ENCODE data around the gene CCDC91.
A peak's percentile ranks its signal among the peaks of the same experiment; 100 is the strongest.

CCDC91 gene

DNA sequence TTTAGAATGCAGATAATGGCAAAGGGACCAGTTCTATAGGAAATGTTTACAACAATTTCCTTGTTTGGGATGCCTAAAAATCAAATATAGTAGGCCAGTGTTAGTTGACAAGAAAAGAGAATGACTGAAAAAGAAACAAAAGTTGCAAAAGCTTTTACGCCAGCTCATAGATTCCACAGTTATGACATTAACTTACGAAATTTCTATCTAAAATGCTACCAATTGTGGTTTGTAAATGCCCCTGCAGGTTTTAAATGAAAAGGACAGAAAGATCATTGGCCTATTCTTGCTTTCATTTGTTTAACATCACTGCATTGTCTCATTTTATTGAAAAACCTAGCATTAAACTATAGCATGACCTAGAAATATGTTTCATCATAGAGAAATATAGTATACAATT, 345.8 kb downstream of the CCDC91 start:
- Histone ChIP-seq H3K4me3 (replicated peaks; ENCODE audit: insufficient read depth, low read length) (no peak overlapping the region), H3K27ac (replicated peaks) (peak overlapping the region; percentile 14; the same call in 1 of the 2 replicates), H3K27me3 (ENCODE audit: insufficient read depth, poor library complexity, severe bottlenecking) (no peaks in the 10 kb centered on the region)
- peak; percentile 2 to 22 for DNase-seq (ENCODE audit: low read depth in 1 of 2, low spot score in 1 of 2)
- no peak for TF ChIP-seq SPI1 (IDR thresholded peaks at IDR 0.05; ENCODE audit: borderline replicate concordance, low read depth)
- TF ChIP-seq, protein P1, sequence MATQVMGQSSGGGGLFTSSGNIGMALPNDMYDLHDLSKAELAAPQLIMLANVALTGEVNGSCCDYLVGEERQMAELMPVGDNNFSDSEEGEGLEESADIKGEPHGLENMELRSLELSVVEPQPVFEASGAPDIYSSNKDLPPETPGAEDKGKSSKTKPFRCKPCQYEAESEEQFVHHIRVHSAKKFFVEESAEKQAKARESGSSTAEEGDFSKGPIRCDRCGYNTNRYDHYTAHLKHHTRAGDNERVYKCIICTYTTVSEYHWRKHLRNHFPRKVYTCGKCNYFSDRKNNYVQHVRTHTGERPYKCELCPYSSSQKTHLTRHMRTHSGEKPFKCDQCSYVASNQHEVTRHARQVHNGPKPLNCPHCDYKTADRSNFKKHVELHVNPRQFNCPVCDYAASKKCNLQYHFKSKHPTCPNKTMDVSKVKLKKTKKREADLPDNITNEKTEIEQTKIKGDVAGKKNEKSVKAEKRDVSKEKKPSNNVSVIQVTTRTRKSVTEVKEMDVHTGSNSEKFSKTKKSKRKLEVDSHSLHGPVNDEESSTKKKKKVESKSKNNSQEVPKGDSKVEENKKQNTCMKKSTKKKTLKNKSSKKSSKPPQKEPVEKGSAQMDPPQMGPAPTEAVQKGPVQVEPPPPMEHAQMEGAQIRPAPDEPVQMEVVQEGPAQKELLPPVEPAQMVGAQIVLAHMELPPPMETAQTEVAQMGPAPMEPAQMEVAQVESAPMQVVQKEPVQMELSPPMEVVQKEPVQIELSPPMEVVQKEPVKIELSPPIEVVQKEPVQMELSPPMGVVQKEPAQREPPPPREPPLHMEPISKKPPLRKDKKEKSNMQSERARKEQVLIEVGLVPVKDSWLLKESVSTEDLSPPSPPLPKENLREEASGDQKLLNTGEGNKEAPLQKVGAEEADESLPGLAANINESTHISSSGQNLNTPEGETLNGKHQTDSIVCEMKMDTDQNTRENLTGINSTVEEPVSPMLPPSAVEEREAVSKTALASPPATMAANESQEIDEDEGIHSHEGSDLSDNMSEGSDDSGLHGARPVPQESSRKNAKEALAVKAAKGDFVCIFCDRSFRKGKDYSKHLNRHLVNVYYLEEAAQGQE (IDR thresholded peaks at IDR 0.05; ENCODE audit: insufficient replicate concordance, low read depth), result no peak
- TF ChIP-seq GABPA (IDR thresholded peaks at IDR 0.05; ENCODE audit: low read depth), result no peak
- TF ChIP-seq, protein P2, sequence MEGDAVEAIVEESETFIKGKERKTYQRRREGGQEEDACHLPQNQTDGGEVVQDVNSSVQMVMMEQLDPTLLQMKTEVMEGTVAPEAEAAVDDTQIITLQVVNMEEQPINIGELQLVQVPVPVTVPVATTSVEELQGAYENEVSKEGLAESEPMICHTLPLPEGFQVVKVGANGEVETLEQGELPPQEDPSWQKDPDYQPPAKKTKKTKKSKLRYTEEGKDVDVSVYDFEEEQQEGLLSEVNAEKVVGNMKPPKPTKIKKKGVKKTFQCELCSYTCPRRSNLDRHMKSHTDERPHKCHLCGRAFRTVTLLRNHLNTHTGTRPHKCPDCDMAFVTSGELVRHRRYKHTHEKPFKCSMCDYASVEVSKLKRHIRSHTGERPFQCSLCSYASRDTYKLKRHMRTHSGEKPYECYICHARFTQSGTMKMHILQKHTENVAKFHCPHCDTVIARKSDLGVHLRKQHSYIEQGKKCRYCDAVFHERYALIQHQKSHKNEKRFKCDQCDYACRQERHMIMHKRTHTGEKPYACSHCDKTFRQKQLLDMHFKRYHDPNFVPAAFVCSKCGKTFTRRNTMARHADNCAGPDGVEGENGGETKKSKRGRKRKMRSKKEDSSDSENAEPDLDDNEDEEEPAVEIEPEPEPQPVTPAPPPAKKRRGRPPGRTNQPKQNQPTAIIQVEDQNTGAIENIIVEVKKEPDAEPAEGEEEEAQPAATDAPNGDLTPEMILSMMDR (IDR thresholded peaks at IDR 0.05; ENCODE audit: insufficient read depth, low read length), result no peak
- no peak for TF ChIP-seq POLR2AphosphoS5 (IDR thresholded peaks at IDR 0.05; ENCODE audit: low read depth)

DNA sequence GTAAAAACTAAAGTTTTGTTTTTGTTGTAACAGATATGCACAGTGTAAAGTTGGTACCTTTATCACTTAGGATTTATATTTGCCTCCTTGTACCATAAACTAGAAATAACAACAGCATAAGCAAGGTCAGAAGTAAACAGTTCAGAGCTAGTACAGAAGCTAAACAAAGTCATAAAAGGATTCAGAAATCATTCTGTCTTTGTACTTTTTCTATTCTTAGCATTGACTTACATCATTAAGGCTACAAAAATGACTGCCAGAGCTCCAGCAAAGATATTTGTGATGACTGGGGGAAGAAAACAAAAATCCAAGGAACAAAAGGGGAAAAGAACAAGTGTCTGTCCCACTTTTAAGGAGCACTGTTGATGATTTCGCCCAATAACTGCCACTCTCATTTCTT, 347.2 kb downstream of the CCDC91 start:
- DNase-seq (ENCODE audit: low read depth in 1 of 2, low spot score in 1 of 2), result no peak
- TF ChIP-seq, protein P1 (IDR thresholded peaks at IDR 0.05; ENCODE audit: insufficient replicate concordance, low read depth), result no peak
- TF ChIP-seq, protein P2 (IDR thresholded peaks at IDR 0.05; ENCODE audit: insufficient read depth, low read length), result no peak
- TF ChIP-seq GABPA (IDR thresholded peaks at IDR 0.05; ENCODE audit: low read depth), result no peak
- TF ChIP-seq SPI1 (IDR thresholded peaks at IDR 0.05; ENCODE audit: borderline replicate concordance, low read depth), result no peak
- TF ChIP-seq POLR2AphosphoS5 (IDR thresholded peaks at IDR 0.05; ENCODE audit: low read depth), result no peak
- Histone ChIP-seq H3K27me3 (ENCODE audit: insufficient read depth, poor library complexity, severe bottlenecking) (no peaks in the 10 kb centered on the region), H3K4me3 (replicated peaks; ENCODE audit: insufficient read depth, low read length) (no peak overlapping the region), H3K27ac (replicated peaks) (no peak overlapping the region)

DNA sequence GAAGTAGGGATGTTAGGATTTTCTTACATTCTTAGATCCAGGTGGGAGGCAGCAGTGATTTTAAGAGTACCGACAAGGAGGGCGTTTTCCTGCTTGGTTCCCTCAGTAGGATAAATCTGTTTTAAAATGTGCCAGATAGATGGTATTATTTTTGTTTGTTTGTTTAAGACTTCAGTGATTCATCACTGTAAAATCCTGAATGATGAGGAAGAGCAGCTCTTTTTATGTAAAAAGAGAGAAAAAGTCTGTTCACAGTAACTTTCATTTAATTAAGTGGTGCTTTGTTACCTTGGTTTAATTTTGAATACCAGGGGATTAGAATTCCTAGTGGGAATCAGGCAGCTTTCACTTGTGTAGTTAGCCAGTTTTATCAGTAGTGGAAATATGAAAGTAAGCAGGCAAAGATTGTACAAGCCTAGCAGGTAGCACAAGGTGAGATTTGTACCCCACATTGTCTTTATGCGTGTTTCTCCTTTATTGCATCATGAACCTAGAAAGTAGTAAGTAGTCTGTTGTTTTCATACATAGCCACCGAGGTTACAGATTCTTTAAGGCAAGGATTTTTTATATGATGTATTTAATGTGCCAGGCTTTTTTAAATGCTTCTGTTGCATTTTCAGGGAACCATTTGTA, 349.6 kb downstream of the CCDC91 start:
- no peak for DNase-seq (ENCODE audit: low read depth in 1 of 2, low spot score in 1 of 2)
- no peak for TF ChIP-seq SPI1 (IDR thresholded peaks at IDR 0.05; ENCODE audit: borderline replicate concordance, low read depth)
- TF ChIP-seq, protein P1 (IDR thresholded peaks at IDR 0.05; ENCODE audit: insufficient replicate concordance, low read depth), result no peak
- TF ChIP-seq, protein P2 (IDR thresholded peaks at IDR 0.05; ENCODE audit: insufficient read depth, low read length), result no peak
- no peak overlapping the region for H3K4me3 ChIP-seq (replicated peaks; ENCODE audit: insufficient read depth, low read length)
- no peak overlapping the region for H3K27ac ChIP-seq (replicated peaks)
- no peaks in the 10 kb centered on the region for H3K27me3 ChIP-seq (ENCODE audit: insufficient read depth, poor library complexity, severe bottlenecking)
